GM15510 (cell line): ENCODE measurements around the gene KIF13A.

ENCODE experiments used
- POLR2A ChIP-seq: IDR thresholded peaks from 3 replicates; pipeline ENCODE4 v1.6.1; 2011; ENCODE audit warnings: borderline replicate concordance; ENCODE audit not compliant: insufficient read length; ENCODE audit errors: extremely low read depth

Gene KIF13A

GRCh38 chr6:18016133-18016532 lies 28.7 kb upstream of the KIF13A start:
- no peak for TF ChIP-seq POLR2A

GRCh38 chr6:18011287-18011686 lies 23.9 kb upstream of the KIF13A start:
- TF ChIP-seq POLR2A: no peak

- no peak for TF ChIP-seq POLR2A
These were observed 17.0 kb upstream of the KIF13A start for GRCh38 chr6:18004256-18004985.

GRCh38 chr6:17999425-17999824 lies 12.0 kb upstream of the KIF13A start:
- TF ChIP-seq POLR2A: no peak

- no peak for TF ChIP-seq POLR2A
These were observed 11.0 kb upstream of the KIF13A start for GRCh38 chr6:17998442-17998841.

- no peak for TF ChIP-seq POLR2A
These were observed 10.6 kb upstream of the KIF13A start for GRCh38 chr6:17998003-17998402.

- no peak for TF ChIP-seq POLR2A
These were observed 8.0 kb upstream of the KIF13A start for GRCh38 chr6:17995414-17995813.

GRCh38 chr6:17994019-17994418 lies 6.6 kb upstream of the KIF13A start:
- no peak for TF ChIP-seq POLR2A

- no peak for TF ChIP-seq POLR2A
These were observed 1.0 kb upstream of the KIF13A start for GRCh38 chr6:17988422-17988944.

GRCh38 chr6:17987697-17988421 lies 424 bp upstream of the KIF13A start:
- peak; percentile 9 for TF ChIP-seq POLR2A

- no peak for TF ChIP-seq POLR2A
These were observed 584 bp downstream of the KIF13A start for GRCh38 chr6:17986656-17987446.

GRCh38 chr6:17985934-17986655 lies 1.3 kb downstream of the KIF13A start:
- TF ChIP-seq POLR2A: no peak

- no peak for TF ChIP-seq POLR2A
These were observed 2.4 kb downstream of the KIF13A start for GRCh38 chr6:17984812-17985670.

GRCh38 chr6:17984399-17984798 lies 3.0 kb downstream of the KIF13A start:
- no peak for TF ChIP-seq POLR2A

- no peak for TF ChIP-seq POLR2A
These were observed 3.7 kb downstream of the KIF13A start for GRCh38 chr6:17983730-17984129.

GRCh38 chr6:17980329-17980728 lies 7.1 kb downstream of the KIF13A start:
- TF ChIP-seq POLR2A: no peak
